DMS79 treated with DMSO at 0.1 percent for 48 hours (cell line): Measurements from ENCODE around the gene GLP1R.
"Not testable (repeated sequence)": the region's sequence is repeated elsewhere in the genome, so short reads cannot be mapped to it uniquely, and the experiment has no call there.

ENCODE experiments used
- DNase-seq: peaks from one replicate; lab custom pipeline; 2025; lab: John Stamatoyannopoulos, UW

The GLP1R gene

GRCh38 chr6:39128106-39128505 lies 79.5 kb downstream of the GLP1R start:
- DNase-seq, result no peak

- no peak for DNase-seq
These were observed 80.3 kb downstream of the GLP1R start for GRCh38 chr6:39128832-39129231.

DNA sequence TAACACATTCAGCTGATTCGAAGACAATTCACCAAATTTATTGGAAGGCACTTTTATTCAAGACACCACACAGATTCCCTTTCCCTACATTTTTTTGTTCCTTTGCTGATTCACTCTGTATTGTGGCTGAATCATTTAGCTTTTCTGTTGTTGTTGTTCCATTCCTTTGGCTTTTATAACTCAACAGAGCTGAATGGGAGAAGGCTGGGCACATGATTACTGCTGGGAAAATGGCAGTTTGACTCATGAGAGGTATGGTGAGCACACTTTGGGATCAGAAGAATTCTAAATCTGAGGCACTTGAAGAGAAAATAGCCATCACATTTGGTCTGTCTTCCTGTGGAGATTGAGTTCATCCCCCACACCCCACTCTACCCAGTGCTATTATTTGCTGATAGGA lies 82.1 kb downstream of the GLP1R start:
- DNase-seq, result no peak

- DNase-seq, result not testable (repeated sequence)
These were observed 86.2 kb downstream of the GLP1R start for GRCh38 chr6:39134761-39135160.

GRCh38 chr6:39136207-39136606 lies 87.6 kb downstream of the GLP1R start:
- not testable (repeated sequence) for DNase-seq

DNA sequence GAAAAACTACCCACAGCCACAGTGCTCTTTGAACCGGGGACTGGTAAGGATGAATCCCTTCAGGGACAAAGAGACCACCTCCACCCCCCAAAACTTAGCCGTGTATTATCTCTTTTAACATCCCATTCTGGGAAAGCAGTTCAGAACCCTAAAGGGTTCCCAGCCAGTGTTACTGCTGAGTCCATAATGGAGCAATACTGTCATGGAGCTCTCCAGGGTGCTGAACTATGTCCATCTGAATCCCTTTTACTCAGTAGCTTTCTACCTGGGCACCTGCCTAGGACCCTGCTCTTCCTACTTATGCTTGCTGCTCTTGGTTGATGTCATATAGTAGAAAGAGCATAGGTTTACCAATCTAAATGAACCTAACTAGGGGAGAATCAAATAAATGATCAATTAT lies 88.7 kb downstream of the GLP1R start:
- no peak for DNase-seq
